G401 (cell line): ENCODE results near the gene GAB2. TPM values are rescaled to one million over a fixed set of nuclear protein-coding genes. Genes with fewer than 3 reads are reported as not detected.
"Not testable (repeated sequence)": the region's sequence is repeated elsewhere in the genome, so short reads cannot be mapped to it uniquely, and the experiment has no call there.

Source experiments
- DNase-seq: peaks from one replicate; pipeline ENCODE4 v3.0.0-alpha.2; 2015; ENCODE audit warnings: low spot score
- in situ Hi-C: cut with HindIII; loops from 2 replicates; pipeline ENCODE4 v1.10.0; 2016; ENCODE audit warnings: low sequenced_read_pairs, mixed read lengths
- total RNA-seq: library from RNA; depleted of rRNA; stranded (reverse); fragments of >200 nt; shearing (Covaris generic); gene quantifications from 2 replicates; pipeline ENCODE4 v1.2.3, GENCODE V29; 2014

Gene GAB2
- total RNA-seq, 1 experiment from 2014 or later = 13.9 TPM

DNA sequence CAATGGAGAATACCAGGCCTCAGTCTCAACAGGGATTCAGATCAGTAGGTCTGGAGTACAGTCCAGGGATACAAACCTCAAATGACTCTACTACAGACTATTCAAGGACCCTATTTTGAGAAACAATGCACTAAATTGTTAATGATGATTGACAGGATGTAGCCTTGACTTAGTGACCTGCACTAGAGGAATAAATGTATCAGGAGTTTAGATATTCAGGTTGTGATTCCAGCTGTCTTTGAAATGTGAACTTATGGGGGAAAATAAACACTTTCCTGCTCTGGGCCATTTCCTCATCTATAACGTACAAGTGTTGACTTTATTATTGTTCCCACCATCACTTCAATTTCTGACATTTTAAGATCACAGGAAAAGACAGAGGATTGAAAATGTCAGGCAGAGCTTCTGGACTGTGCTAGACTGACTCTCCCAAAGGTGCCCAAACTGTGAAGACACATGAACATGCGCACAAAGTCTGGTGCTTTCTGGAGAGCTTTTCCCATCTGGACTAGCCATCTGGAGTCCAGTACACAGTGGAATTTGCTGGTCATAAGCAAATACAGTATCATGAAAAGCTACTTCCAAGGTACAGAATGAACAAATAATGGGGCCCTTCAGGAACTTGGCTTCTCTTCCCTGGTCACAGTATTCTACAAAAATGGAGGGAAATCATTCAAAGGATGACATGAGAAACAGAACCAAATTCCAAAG lies 118.5 kb downstream of the GAB2 start:
- DNase-seq = no peak
- in situ Hi-C loops = no loop called here

DNA sequence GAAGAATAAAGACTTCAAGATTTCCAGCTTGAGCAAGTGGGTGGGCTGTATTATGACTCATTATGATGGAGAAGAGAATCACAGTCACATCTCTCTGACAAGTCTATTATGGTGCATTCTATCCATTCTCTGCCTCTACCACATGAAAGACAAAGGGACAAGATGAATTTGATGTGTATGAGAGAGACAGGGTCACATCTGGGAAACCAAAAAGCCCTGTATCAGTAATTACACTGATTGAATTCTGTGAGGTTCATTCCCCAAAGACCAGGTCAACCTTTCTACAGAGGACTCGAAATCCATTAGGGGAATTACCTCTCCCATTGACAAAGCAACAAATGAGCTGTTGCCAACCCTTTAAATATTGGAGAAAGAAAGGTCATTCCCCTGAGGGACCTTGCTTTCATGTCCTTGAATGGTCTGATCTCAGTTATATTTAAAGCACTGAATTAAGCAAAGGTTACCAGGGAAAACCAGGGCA lies 119.3 kb downstream of the GAB2 start:
- DNase-seq = no peak
- in situ Hi-C loops = no loop called here

DNA sequence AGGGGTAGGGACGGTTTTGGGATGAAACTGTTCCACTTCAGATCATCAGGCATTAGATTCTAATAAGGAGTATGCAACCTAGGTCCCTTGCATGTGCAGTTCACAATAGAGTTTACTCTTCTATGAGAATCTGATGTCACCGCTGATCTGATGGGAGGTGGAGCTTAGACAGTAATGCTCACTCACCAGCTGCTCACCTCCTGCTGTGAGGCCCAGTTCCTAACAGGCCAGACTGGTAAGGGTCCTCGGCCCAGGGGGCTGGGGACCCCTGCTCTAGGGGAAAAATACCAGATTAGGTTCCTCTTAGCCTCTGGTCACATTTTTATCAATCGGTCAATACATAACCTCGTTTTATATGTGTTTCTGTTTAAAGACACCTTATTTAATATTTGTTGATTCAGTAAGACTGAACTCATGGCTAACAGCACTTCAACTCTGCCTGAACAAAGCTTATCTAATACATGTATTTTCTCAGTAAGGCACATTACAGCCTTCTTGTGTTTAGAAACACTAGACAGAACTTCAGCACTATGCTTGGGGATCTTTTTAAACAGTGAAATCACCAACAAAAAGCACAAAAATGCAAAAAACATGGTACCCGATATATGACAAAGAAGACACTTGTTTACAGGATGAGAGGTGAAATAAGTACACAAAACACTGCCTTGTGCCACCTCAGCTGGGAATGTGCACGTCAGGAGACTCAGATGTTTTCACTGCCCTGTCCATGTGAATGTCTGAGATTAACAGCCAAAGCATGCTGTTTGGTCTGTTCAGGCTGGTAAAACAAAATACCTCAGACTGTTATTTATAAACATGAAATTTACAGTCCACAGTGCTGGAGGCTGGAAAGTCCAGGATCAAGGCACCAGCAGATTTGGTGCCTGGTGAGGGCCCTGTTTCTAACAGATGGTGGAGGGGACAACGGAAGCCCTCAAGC lies 121.4 kb downstream of the GAB2 start:
- in situ Hi-C loops = no loop called here
- DNase-seq = no peak

DNA sequence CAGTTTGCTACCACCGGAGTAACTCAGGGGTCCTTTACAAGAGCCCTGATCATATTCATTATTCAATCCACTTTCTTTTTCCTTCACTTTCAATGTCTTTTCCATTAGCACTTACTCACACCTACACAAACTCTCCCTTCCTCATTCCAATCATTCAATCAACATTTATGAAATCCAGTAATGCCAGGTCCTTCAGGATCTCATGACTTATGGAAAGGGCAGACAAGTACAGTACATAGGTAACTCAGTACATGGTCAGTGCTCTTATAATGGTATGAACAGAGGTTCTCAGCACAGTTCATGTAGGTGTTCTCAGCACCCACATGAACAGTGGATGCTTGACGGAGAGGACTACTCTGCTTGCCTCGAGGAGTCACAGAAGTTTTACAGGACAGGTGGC lies 122.3 kb downstream of the GAB2 start:
- in situ Hi-C loops = no loop called here
- no peak for DNase-seq

DNA sequence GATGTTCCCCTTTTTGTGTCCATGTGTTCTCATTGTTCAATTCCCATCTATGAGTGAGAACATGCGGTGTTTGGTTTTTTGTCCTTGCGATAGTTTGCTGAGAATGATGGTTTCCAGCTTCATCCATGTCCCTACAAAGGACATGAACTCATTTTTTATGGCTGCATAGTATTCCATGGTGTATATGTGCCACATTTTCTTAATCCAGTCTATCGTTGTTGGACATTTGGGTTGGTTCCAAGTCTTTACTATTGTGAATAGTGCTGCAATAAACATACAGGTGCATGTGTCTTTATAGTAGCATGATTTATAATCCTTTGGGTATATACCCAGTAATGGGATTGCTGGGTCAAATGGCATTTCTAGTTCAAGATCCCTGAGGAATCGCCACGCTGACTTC lies 123.5 kb downstream of the GAB2 start:
- in situ Hi-C loops, DNase-seq: not testable (repeated sequence)

DNA sequence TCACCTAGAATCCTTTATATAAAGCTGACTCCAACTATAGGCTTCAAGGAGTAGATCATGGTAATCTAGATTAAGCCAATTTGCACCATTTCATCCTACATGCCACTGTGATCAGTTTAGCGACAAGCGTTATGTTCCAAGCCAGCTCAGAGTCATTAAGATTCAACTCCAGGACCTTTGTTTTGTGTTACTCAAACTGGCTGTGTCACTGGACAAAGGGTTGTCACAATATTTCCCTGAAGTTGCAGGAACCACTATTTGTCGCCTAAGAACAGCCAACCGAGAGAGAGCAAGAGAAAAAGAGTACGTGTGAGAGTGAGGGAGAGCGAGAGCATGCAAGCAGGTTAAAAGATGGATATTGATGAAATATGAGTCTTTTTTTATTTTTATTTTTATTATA lies 124.1 kb downstream of the GAB2 start:
- DNase-seq = no peak
- in situ Hi-C loops = no loop called here

DNA sequence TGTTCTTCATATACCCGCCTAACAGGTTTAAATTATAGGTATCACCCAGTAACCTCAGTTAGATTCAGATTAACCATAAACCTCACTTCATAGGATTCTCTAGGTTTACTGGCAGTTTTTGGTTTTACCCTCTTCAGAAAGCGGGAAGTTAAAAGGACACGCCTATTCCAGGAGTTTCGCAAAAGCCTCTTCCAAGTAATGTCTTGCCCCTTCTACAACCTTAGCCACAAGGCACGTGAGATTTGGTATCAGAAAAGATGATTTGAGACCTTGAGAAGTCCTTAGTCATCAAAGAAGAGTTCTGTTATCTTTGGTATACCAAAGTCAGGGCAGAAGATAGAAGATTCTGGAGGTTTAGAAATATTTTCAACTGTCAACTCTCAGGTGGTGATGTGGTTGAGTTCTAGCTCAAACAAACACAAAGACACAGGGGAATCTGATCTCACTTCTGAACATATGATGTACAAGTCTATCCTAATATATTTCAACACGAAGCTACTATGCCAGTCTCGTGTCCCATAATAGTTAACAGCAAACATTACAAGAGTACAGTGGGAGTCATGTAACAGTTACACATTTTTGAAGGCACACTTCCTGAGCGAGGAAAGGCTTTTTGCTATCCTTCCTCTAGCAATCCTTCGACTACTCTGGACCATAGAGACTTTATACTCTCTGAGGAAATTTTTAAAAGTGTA lies 125.4 kb downstream of the GAB2 start:
- no peak for DNase-seq
- in situ Hi-C loops = no loop called here

DNA sequence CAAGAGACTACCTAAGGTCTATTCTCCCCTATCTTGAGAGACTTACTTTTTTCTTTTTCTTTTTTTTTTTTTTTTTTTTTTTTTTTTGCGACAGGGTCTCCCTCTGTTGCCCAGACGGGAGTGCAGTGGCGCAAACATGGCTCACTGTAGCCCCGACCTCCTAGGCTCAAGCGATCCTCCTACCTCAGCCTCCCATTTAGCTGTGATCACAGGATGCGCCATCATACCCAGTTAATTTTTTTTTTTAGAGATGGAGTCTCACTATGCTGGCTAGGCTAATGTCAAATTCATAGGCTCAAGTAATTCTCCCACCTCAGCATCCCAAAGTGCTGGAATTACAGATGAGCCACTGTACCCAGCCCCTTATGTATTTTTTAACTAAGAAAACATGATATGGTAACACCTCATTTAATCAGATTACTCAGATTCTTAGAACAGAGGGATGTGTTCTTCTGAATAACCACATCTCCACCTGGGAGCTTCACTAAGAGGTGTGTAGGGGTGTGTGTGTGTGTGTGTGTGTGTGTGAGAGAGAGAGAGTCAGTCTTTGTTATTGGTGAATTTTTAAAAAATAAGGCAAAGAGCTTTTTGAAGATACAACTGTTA lies 126.0 kb downstream of the GAB2 start:
- no peak for DNase-seq
- in situ Hi-C loops = no loop called here

DNA sequence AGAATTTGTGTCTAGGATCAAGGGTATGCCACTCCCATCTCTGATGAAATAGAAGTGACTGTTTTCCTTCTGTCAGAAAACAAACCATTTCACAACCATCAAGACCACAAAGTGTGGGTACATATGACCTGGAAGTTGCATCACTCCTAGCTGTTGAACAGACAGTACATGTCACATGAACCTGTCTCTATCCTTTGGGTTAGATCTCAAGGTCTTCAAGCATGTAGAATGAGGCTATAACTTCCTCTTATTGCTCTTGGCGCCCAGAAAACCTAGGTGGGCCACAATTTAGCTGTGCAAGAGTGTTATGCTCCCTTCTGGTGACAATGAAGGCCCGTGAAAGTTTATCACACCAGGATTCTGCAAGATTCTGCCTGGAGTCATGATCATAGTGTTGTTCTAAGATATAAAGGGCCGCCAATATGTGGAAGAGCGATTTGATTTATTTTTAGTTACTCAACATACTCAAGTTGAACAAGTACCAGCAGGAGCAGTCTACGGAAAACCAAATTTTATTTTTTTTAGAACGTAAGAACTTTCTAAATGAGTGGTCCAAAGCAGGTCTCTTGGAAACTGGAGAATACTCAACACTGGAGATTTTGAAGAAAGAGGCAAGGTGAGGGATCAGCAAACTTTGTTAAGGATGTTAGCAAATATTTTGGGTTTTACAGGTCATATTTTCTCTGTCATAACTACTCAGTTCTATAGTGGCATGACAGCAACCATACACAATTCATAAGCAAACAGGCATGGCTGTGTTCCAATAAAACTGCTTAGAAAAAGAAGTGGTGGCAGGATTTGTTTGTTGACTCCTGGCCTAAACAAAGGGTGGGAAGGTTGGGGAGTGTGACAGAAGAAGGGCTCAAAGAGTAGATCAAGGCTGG lies 127.1 kb downstream of the GAB2 start:
- no peak for DNase-seq

DNA sequence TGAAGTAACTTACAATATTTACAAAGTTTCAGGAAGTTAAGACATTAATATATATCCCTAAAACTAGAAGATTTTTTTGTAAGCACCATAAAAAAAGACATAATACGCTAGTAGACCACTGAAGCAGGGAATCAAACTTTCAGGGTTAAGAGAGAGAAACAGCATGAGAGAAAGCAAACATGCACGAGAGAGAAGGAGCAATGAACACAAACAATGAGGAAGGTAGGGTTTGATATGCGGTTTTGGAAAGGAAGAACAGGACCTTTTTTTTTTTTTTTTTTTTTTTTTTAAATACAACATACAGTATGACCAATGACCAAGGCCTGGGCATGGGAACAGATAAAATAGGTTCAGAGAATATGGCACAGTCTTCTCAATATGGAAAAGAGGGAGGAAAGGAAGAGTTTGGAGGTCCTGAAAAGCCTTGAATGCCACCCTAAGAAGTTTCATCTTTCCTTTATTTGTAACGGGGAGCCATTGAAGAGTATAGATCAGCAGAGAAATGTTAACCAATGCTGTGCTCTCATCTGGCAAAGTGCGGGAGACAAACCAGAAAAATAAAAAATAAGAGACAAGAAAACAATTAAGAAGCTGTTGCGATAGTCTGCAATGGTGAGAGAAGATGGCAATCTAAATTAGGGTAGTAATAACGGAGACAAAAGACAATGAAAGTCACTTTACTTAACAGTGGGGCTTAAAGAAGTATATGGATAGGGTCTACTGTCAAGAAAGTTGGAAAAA lies 127.9 kb downstream of the GAB2 start:
- in situ Hi-C loops = no loop called here
- no peak for DNase-seq

More for the DNA sequence above, 127.1 kb downstream of the GAB2 start:
- in situ Hi-C loops = no loop called here

DNA sequence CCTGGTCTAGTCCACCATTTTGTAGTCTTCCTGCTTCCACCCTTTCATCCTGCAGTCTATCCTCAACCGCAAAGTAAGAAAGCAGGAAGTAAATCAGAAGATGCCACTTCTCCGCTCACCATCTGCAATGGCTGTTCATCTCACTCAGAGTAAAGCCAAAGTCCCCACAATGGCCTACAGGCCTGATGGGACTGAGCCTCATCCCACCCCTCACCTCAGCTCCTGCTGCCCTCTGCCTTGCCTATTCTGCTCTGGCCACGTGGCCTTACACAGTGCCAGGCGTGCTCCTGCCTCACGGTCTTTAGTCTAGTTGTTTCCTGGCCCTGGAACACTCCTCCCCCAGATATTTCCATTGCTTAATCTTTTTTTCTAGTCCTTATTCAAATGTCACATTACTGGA lies 133.4 kb downstream of the GAB2 start:
- no peak for DNase-seq
- in situ Hi-C loops = no loop called here

DNA sequence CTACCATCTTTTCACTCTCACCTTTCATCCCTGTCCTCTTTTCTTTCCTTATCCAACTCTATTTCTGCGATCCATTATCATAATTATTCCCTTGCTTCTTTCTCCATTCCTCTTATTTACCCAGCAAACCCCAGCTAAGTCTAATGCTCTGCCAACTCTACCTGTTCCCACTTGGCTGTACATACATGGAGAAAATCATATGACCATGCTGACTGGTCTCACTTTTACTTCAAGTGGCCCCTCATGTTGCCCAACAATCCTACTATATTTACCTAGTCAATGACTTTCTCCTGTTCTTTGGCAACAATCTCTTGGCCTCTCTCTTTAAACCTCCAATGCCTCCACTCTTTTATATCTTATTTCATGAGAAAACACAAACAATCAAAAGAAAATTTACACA lies 134.8 kb downstream of the GAB2 start:
- in situ Hi-C loops = no loop called here
- DNase-seq = no peak

DNA sequence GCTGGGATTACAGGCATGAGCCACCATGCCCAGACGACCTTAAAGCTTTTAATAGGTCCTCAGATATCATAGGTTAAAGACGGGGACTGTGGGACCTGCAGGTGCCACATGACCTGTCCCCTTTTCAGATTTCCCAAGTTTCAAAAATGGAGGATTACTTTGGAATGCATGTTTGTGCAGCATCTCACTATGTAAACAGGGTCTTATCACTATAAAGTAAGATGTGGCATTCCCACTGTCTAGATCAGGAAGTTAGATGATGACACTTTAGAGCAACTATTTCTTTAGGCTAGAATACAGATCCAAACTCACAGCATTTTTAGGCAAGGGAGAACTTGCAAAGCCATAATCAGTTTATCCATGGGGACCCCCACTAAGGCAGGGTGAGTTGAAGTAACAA lies 136.1 kb downstream of the GAB2 start:
- in situ Hi-C loops = no loop called here
- no peak for DNase-seq

DNA sequence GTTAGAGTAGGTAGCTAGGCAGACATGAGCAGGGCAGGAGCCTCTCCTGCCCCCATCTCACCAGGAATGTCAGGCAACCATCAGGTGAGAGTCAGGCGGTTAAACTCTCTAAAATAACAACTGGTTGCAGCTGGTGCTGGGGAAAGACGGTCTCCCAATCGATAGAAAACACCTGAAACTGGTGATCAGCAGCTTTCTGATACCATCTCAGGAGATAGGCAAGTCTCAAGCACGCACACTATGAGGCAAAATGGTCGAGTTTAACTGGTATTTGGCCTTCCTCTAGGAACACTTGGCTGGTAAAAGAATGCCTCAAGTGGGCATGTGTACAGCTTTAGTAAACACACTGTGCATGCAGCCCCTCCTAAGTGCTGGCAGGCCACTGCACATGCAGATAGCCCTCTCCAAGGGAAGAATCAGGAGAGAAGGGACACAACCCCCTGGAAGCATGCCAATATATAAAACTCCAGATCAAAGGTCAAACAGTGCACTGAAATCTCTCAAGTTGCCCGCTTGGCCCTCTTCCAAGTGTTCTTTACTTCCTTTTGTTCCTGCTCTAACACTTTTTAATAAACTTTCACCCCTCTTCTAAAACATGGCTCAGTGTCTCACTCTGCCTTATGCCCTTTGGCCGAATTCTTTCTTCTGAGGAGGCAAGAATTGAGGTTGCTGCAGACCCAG lies 140.2 kb downstream of the GAB2 start:
- in situ Hi-C loops = no loop called here
- DNase-seq = no peak

DNA sequence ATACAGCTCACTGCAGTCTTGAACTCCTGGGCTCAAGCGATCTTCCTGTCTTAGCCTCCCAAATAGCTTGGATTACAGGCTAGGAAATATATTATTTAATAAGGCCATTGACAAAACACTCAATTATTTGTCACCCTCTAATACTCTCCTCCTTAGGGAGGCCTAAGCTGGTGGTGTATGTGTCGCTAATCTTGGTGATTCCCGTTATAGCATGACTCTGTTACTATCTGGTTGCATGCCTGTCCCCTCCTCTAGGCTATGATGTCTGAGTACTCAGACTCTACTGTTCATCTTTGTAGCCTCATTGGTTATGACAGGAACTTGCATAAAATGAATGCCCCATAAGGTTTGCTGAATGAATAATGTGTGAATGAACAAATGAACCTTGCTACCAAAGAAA lies 141.3 kb downstream of the GAB2 start:
- in situ Hi-C loops = no loop called here
- no peak for DNase-seq

DNA sequence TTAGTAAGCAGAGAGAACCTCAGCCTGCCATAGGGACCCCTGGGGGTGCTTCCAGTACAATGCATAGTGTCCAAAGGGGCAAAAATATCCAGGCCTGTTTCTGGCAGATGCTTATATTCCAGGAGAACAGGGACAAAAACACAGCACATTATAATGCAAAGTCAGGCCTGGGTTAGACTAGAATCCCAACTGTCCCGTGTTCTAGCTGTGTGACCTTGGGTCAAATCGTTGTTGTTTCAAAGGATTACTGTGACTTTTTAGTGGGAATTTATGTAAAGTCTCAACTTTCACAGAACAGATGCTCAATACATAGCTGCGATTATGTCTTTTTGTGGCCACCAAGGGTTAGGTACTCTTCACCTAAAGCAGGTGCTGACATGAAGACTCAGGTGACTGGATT lies 142.9 kb downstream of the GAB2 start:
- in situ Hi-C loops = no loop called here
- DNase-seq = no peak

DNA sequence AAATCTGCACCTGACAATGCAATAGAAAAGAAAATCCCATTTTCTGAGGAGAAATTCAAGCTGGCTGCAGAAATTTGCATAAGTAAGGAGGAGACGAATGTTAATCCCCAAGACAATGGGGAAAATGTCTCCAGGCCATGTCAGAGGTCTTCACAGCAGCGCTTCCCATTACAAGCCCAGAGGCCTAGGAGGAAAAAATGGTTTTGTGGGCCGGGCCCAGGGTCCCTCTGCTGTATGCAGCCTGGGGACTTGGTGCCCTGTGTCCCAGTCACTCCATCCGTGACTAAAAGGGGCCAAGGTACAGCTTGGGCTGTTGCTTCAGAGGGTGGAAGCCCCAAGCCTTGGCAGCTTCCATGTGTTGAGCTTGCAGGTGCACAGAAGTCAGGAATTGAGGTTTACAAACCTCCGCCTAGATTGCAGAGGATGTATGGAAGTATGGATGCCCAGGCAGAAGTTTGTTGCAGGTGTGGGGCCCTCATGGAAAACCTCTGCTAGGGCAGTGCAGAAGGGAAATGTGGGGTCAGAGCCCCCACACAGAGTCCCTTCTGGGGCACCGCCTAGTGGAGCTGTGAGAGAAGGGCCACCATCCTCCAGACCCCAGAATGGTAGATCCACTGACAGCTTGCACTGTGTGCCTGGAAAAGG lies 144.9 kb downstream of the GAB2 start:
- in situ Hi-C loops, DNase-seq: not testable (repeated sequence)
